Prostate gland (tissue), 2 donors: ENCODE results near the gene GAD1. TPM values are rescaled to one million over a fixed set of nuclear protein-coding genes. Genes with fewer than 3 reads are reported as not detected.

Source experiments
- DNase-seq: peaks from one replicate; pipeline ENCODE4 v3.0.0-alpha.2; 2019; ENCODE audit warnings: low spot score
- H3K27ac ChIP-seq, 2 donors: fragments of 200-600 bp; sonication (generic); 2 replicates each; pipeline ENCODE4 v1.5.1; 2017 to 2019
- H3K27me3 ChIP-seq: fragments of 200-600 bp; sonication (generic); replicated peaks from 2 replicates; pipeline ENCODE4 v1.5.1; 2019; ENCODE audit not compliant: insufficient read depth
- H3K36me3 ChIP-seq, 2 donors: fragments of 200-600 bp; sonication (generic); 1 replicate in 1 of 2; 2 replicates in 1 of 2; pipeline versions ENCODE4 v1.5.1 to v1.8.1; 2017 to 2019
- H3K4me1 ChIP-seq: fragments of 200-600 bp; sonication (generic); replicated peaks from 2 replicates; pipeline ENCODE4 v1.5.1; 2019
- H3K4me3 ChIP-seq, 2 donors: fragments of 200-600 bp; sonication (generic); 2 replicates each; pipeline ENCODE4 v1.5.1; 2017 to 2019
- H3K9me3 ChIP-seq: fragments of 200-600 bp; sonication (generic); 2 replicates; pipeline ENCODE4 v1.5.1; 2017
- POLR2A ChIP-seq: fragments of 450-650 bp; IDR thresholded peaks from one replicate; pipeline ENCODE4 v1.6.1; 2016; ENCODE audit warnings: antibody characterized with exemption, mild to moderate bottlenecking
- POLR2AphosphoS5 ChIP-seq: sonication (generic); formaldehyde crosslinking; IDR thresholded peaks from one replicate; pipeline ENCODE4 v1.6.1; 2017; ENCODE audit warnings: antibody characterized with exemption
- WGBS: methylation state at CpG from one replicate; pipeline ENCODE4 v1.1.5; 2018; 5-methylcytosine and 5-hydroxymethylcytosine counted together
- intact Hi-C: fragments of 100-400 bp; cut with DNase I; formaldehyde crosslinking; loops from one replicate; pipeline ENCODE4 v1.14.2; 2022
- total RNA-seq, 2 donors: library from RNA; depleted of rRNA; stranded (reverse); fragments of >200 nt; gene quantifications; one replicate each; pipeline ENCODE4 v1.1.0, GENCODE V29; 2016
- TF ChIP-seq, protein P1 (sequence below), 4 experiments: fragments of 200-600 bp in 2 of 4; fragments of 450-650 bp in 2 of 4; sonication (generic) in 2 of 4; IDR thresholded peaks; 1 replicate in 3 of 4; 2 replicates in 1 of 4; pipeline ENCODE4 v1.5.1; 2016 to 2019; ENCODE audit warnings: antibody characterized with exemption in 4 of 4, mild to moderate bottlenecking in 2 of 4, moderate library complexity in 2 of 4

Gene GAD1
- total RNA-seq, 2 donors from 2014 or later, result 2.9 to 16.7 TPM

DNA sequence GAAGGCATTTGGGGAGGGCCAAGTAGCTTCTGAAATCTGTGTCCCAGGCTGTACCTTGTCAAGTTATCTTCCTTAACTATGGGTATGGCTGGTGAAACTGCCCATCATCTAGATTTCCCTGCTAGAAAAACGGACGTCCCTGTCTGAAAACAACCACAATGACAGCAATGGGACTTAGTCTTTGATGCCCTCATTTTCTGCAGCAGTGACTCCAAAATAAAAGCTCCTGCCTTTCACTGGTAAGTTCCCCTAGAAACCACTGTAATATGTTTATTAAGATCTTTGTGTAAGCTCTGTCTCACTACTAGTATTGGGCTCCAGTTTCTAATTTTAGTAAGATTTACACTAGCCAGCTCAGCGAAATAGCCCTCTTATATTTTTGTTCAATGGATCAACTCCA lies 65.2 kb downstream of the GAD1 start:
- WGBS, result 59% methylated on average over 3 of the region's 3 CpGs

GRCh38 chr2:170882758-170883157 lies 66.1 kb downstream of the GAD1 start:
- DNase-seq, result no peak
- Histone ChIP-seq H3K4me1 (no peaks in the 10 kb centered on the region), H3K36me3 (no peaks in the 10 kb centered on the region), H3K4me3 (no peak overlapping the region), H3K27me3 (no peaks in the 10 kb centered on the region), H3K27ac (no peak overlapping the region), H3K9me3 (no peaks in the 10 kb centered on the region)
- 85% methylated on average over 2 of the region's 2 CpGs for WGBS
- TF ChIP-seq, protein P1, sequence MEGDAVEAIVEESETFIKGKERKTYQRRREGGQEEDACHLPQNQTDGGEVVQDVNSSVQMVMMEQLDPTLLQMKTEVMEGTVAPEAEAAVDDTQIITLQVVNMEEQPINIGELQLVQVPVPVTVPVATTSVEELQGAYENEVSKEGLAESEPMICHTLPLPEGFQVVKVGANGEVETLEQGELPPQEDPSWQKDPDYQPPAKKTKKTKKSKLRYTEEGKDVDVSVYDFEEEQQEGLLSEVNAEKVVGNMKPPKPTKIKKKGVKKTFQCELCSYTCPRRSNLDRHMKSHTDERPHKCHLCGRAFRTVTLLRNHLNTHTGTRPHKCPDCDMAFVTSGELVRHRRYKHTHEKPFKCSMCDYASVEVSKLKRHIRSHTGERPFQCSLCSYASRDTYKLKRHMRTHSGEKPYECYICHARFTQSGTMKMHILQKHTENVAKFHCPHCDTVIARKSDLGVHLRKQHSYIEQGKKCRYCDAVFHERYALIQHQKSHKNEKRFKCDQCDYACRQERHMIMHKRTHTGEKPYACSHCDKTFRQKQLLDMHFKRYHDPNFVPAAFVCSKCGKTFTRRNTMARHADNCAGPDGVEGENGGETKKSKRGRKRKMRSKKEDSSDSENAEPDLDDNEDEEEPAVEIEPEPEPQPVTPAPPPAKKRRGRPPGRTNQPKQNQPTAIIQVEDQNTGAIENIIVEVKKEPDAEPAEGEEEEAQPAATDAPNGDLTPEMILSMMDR (IDR thresholded peaks at IDR 0.05), result no peak
- TF ChIP-seq POLR2A, result no peak
- TF ChIP-seq POLR2AphosphoS5, result no peak
- intact Hi-C loops, result no loop called here

More for the DNA sequence above, 65.2 kb downstream of the GAD1 start:
- no peaks in the 10 kb centered on the region for H3K4me1 ChIP-seq
- TF ChIP-seq POLR2A (no peak), POLR2AphosphoS5 (no peak)
- TF ChIP-seq, protein P1 (IDR thresholded peaks at IDR 0.05), result no peak
- H3K9me3 ChIP-seq, result no peaks in the 10 kb centered on the region
- H3K27ac ChIP-seq, result no peak overlapping the region
- intact Hi-C loops, result no loop called here
- no peaks in the 10 kb centered on the region for H3K27me3 ChIP-seq
- no peaks in the 10 kb centered on the region for H3K36me3 ChIP-seq
- no peak overlapping the region for H3K4me3 ChIP-seq
- DNase-seq, result no peak

GRCh38 chr2:170883683-170884082 lies 67.0 kb downstream of the GAD1 start:
- Histone ChIP-seq H3K4me1 (no peaks in the 10 kb centered on the region), H3K36me3 (no peaks in the 10 kb centered on the region), H3K9me3 (no peaks in the 10 kb centered on the region), H3K4me3 (no peak overlapping the region), H3K27me3 (no peaks in the 10 kb centered on the region), H3K27ac (no peak overlapping the region)
- no peak for TF ChIP-seq POLR2AphosphoS5
- TF ChIP-seq POLR2A, result no peak
- TF ChIP-seq, protein P1 (IDR thresholded peaks at IDR 0.05), result no peak
- intact Hi-C loops, result no loop called here
- WGBS, result 93% methylated on average over 2 of the region's 2 CpGs
- DNase-seq, result no peak

DNA sequence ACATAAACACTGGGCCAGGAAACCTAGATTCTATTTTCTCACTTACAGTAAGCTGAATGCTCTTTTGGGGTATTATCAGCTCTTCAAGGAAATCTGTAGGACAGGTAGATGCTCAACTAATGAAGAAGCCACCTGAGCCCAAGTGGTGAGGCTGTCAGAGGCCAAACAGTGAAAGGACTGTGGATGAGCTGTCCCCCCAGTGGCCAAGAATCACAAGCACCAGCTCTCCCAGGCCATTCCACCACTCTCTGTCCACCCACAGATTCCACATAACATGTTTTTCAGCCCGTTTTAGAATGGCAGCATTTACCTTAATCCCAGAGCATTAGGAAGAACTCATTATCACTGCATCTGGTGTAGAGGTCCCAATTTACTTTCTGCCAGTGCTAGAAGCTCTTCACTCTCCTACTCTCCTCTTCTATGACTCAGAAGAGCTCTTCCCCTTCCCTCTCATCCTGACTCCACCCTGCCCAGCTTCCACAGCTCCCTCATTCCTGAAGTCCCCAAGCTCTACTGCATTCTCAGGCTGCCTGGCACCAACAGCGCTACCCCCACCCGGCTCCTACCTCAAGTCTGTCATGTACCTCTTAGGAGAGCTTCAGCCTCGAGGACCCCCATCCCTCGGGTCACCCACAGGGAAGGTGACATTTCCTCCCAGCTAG lies 68.6 kb downstream of the GAD1 start:
- no peak overlapping the region for H3K27ac ChIP-seq
- no peak for DNase-seq
- intact Hi-C loops, result no loop called here
- H3K36me3 ChIP-seq, result no peaks in the 10 kb centered on the region
- no peak overlapping the region for H3K4me3 ChIP-seq
- no peaks in the 10 kb centered on the region for H3K27me3 ChIP-seq
- H3K9me3 ChIP-seq, result no peaks in the 10 kb centered on the region
- 89% methylated on average over 5 of the region's 5 CpGs for WGBS
- TF ChIP-seq POLR2AphosphoS5, result no peak
- no peak for TF ChIP-seq POLR2A
- TF ChIP-seq, protein P1 (IDR thresholded peaks at IDR 0.05), result no peak
- no peaks in the 10 kb centered on the region for H3K4me1 ChIP-seq

DNA sequence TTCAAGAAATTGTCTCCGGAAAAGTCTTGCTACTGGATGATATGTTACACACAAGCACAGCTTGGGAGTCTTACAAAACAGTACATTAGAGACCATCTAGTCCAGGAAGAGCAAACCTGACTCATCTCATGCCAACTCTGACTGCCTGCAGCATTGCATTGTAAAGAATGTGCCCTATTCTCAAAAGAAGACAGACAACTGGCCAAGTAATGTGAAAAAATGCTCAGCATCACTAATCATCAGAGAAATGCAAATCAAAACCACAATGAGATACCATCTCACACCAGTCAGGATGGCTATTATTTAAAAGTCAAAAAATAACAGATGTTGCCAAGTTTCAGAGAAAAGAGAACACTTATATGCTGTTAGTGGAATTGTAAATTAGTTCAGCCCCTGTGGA lies 69.7 kb downstream of the GAD1 start:
- TF ChIP-seq POLR2AphosphoS5 (no peak), POLR2A (no peak)
- TF ChIP-seq, protein P1 (IDR thresholded peaks at IDR 0.05), result no peak
- no peak for DNase-seq
- no peak overlapping the region for H3K4me3 ChIP-seq
- no peaks in the 10 kb centered on the region for H3K4me1 ChIP-seq
- intact Hi-C loops, result no loop called here
- H3K9me3 ChIP-seq, result no peaks in the 10 kb centered on the region
- H3K27me3 ChIP-seq, result no peaks in the 10 kb centered on the region
- H3K27ac ChIP-seq, result no peak overlapping the region
- no peaks in the 10 kb centered on the region for H3K36me3 ChIP-seq
- 47% methylated on average over 1 of the region's 1 CpG for WGBS
